WTC11 (cell line): ENCODE results near the gene SPNS1. TPM values are rescaled to one million over a fixed set of nuclear protein-coding genes. Genes with fewer than 3 reads are reported as not detected.

Source experiments
- ATAC-seq: fragments of 200-7000 bp; cut with Tn5 transposase; 2 replicates; pipeline ENCODE4 v1.10.0; 2021; ENCODE audit warnings: mild to moderate bottlenecking, moderate library complexity
- CTCF ChIA-PET: fragments of 300-600 bp; sonication (Branson Sonifier 250); formaldehyde crosslinking; loops from one replicate; lab custom pipeline; 2021; ENCODE audit warnings: antibody characterized with exemption; lab: Charles Lee
- POLR2A ChIA-PET: fragments of 350-600 bp; sonication (Branson Sonifier 250); formaldehyde crosslinking; loops from one replicate; lab custom pipeline; 2021; ENCODE audit warnings: antibody characterized with exemption; lab: Charles Lee
- DNase-seq: peaks from one replicate; pipeline ENCODE4 v3.0.0; 2021; ENCODE audit warnings: low spot score
- H3K27ac Mint-ChIP-seq: 2 replicates; pipeline ENCODE4 v1.8.0; 2021; ENCODE audit warnings: mixed read lengths
- H3K27me3 Mint-ChIP-seq: 2 replicates; pipeline ENCODE4 v1.8.0; 2021; ENCODE audit warnings: low read depth, mild to moderate bottlenecking, moderate library complexity, mixed read lengths
- H3K36me3 Mint-ChIP-seq: 2 replicates; pipeline ENCODE4 v1.8.0; 2021; ENCODE audit warnings: mixed read lengths
- H3K4me1 Mint-ChIP-seq: 2 replicates; pipeline ENCODE4 v1.8.0; 2022; ENCODE audit warnings: mixed read lengths
- H3K4me3 Mint-ChIP-seq: 2 replicates; pipeline ENCODE4 v1.8.0; 2021; ENCODE audit warnings: mild to moderate bottlenecking, moderate library complexity, mixed read lengths
- H3K9me3 Mint-ChIP-seq: 2 replicates; pipeline ENCODE4 v1.8.0; 2021; ENCODE audit warnings: mixed read lengths
- CBFB ChIP-seq: sonication (generic); formaldehyde crosslinking; IDR thresholded peaks from 2 replicates; pipeline ENCODE4 v1.8.1; 2022; ENCODE audit warnings: mild to moderate bottlenecking, low read depth, missing genetic modification reagents
- MXD4 ChIP-seq: fragments of 250-450 bp; sonication (Bioruptor Pico); IDR thresholded peaks from 2 replicates; pipeline ENCODE4 v1.8.0; 2021; ENCODE audit warnings: mild to moderate bottlenecking, moderate library complexity, borderline replicate concordance
- NFATC4 ChIP-seq: fragments of 250-450 bp; sonication (Bioruptor Pico); IDR thresholded peaks from 2 replicates; pipeline ENCODE4 v1.9.0; 2021; ENCODE audit warnings: mild to moderate bottlenecking
- NFE2L1 ChIP-seq: sonication (generic); formaldehyde crosslinking; IDR thresholded peaks from 2 replicates; pipeline ENCODE4 v1.8.1; 2023; ENCODE audit warnings: missing genetic modification reagents
- PRRX2 ChIP-seq: fragments of 250-450 bp; sonication (Bioruptor Pico); IDR thresholded peaks from 2 replicates; pipeline ENCODE4 v1.8.0; 2021; ENCODE audit warnings: mild to moderate bottlenecking
- SP1 ChIP-seq: sonication (generic); formaldehyde crosslinking; conservative IDR thresholded peaks from 2 replicates; pipeline ENCODE4 v1.8.1; 2022; ENCODE audit warnings: missing genetic modification reagents
- TEAD4 ChIP-seq: sonication (generic); formaldehyde crosslinking; IDR thresholded peaks from 2 replicates; pipeline ENCODE4 v1.8.0; 2022; ENCODE audit warnings: mild to moderate bottlenecking, missing genetic modification reagents
- TP53 ChIP-seq: sonication (generic); formaldehyde crosslinking; IDR thresholded peaks from 2 replicates; pipeline ENCODE4 v1.8.1; 2023; ENCODE audit warnings: mild to moderate bottlenecking, missing genetic modification reagents
- ZBTB21 ChIP-seq: sonication (generic); formaldehyde crosslinking; IDR thresholded peaks from 2 replicates; pipeline ENCODE4 v1.8.1; 2023; ENCODE audit warnings: mild to moderate bottlenecking, missing genetic modification reagents, borderline replicate concordance
- total RNA-seq: library from RNA; stranded (reverse); gene quantifications from 3 replicates; pipeline ENCODE4 v1.2.3, GENCODE V29; 2021
- TF ChIP-seq, protein P1 (sequence below): fragments of 250-450 bp; sonication (Bioruptor Pico); IDR thresholded peaks from 2 replicates; pipeline ENCODE4 v2.1.2; 2022; ENCODE audit warnings: mild to moderate bottlenecking, moderate library complexity
- TF ChIP-seq, protein P2 (sequence below): sonication (generic); formaldehyde crosslinking; IDR thresholded peaks from 2 replicates; pipeline ENCODE4 v1.8.0; 2023; ENCODE audit warnings: missing genetic modification reagents, mild to moderate bottlenecking, borderline replicate concordance
- TF ChIP-seq, protein P3 (sequence below): sonication (generic); formaldehyde crosslinking; IDR thresholded peaks from 2 replicates; pipeline ENCODE4 v1.8.0; 2022; ENCODE audit warnings: missing genetic modification reagents
- TF ChIP-seq, protein P4 (sequence below): sonication (generic); formaldehyde crosslinking; IDR thresholded peaks from 2 replicates; pipeline ENCODE4 v1.8.1; 2022; ENCODE audit warnings: missing genetic modification reagents, borderline replicate concordance
- TF ChIP-seq, protein P5 (sequence below): sonication (generic); formaldehyde crosslinking; IDR thresholded peaks from 2 replicates; pipeline ENCODE4 v1.8.0; 2022; ENCODE audit warnings: mild to moderate bottlenecking, missing genetic modification reagents
- TF ChIP-seq, protein P6 (sequence below): sonication (generic); formaldehyde crosslinking; IDR thresholded peaks from 2 replicates; pipeline ENCODE4 v1.8.1; 2023; ENCODE audit warnings: mild to moderate bottlenecking, missing genetic modification reagents, moderate library complexity
- TF ChIP-seq, protein P7 (sequence below): sonication (generic); formaldehyde crosslinking; IDR thresholded peaks from 2 replicates; pipeline ENCODE4 v1.8.0; 2022; ENCODE audit warnings: mild to moderate bottlenecking, missing genetic modification reagents

Gene SPNS1
- total RNA-seq, 1 experiment from 2014 or later, result 64.4 TPM

DNA sequence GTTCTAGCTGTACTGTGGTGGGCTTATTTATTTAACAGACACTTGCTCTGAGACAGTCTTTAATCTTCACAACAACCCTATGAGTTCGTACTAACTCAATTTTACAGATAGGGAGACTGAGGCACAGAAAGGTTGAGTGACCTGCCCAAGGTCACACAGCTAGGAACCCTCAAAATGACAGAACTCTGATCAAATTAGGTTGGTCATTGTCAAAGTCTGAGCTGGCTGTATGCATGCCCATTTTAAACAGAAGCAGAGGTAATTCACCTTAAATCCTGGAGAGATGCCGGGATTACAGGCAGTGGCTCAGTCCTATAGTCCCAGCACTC, 35.2 kb downstream of the SPNS1 start (continued):
- TF ChIP-seq, protein P1, sequence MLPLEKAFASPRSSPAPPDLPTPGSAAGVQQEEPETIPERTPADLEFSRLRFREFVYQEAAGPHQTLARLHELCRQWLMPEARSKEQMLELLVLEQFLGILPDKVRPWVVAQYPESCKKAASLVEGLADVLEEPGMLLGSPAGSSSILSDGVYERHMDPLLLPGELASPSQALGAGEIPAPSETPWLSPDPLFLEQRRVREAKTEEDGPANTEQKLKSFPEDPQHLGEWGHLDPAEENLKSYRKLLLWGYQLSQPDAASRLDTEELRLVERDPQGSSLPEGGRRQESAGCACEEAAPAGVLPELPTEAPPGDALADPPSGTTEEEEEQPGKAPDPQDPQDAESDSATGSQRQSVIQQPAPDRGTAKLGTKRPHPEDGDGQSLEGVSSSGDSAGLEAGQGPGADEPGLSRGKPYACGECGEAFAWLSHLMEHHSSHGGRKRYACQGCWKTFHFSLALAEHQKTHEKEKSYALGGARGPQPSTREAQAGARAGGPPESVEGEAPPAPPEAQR (CRISPR knock-in tag), result no peak
- TF ChIP-seq SP1 (CRISPR knock-in tag), result no peak
- TF ChIP-seq, all 79 proteins: peak for 0

DNA sequence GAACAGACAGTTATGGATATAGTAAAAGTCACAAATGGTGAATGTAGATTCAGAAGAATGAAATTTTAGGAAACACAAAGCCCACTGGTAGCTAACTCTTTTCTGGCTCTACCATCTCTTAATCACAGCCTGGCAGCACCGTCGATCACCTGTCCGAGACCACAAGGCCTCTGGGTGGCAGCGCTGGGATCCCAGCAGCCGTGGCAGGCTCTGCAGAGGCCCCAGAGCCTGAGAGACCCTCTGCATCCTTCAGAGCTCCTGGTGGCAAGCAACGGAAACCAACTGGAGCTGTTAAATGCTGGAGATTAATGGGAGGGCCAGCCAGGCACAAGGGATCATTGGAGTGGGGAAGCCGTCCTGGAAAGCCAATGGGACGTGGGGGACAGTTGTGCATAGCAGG, 36.5 kb downstream of the SPNS1 start:
- CTCF ChIA-PET, result interaction anchor here (0.6 to 2.4 kb wide), 9 partner anchors 10 to 147 kb away, joined by 3 to 15 read pairs (median 6); partner anchors contain the start of genes LAT, SH2B1 and SPNS1
- Mint-ChIP-seq H3K4me1 (no peaks in the 10 kb centered on the region), H3K27ac (no peak overlapping the region), H3K27me3 (no peaks in the 10 kb centered on the region), H3K9me3 (no peaks in the 10 kb centered on the region), H3K4me3 (no peak overlapping the region), H3K36me3 (no peaks in the 10 kb centered on the region)
- ATAC-seq, result peak; percentile 90
- POLR2A ChIA-PET, result no interaction called here
- peak; percentile 58 for DNase-seq
- TF ChIP-seq MXD4 (CRISPR knock-in tag) (no peak), NFATC4 (no peak), ZBTB21 (CRISPR knock-in tag) (no peak), TP53 (CRISPR knock-in tag) (no peak), CBFB (no peak), PRRX2 (no peak), TEAD4 (CRISPR knock-in tag) (no peak), NFE2L1 (no peak)
- TF ChIP-seq, protein P2, sequence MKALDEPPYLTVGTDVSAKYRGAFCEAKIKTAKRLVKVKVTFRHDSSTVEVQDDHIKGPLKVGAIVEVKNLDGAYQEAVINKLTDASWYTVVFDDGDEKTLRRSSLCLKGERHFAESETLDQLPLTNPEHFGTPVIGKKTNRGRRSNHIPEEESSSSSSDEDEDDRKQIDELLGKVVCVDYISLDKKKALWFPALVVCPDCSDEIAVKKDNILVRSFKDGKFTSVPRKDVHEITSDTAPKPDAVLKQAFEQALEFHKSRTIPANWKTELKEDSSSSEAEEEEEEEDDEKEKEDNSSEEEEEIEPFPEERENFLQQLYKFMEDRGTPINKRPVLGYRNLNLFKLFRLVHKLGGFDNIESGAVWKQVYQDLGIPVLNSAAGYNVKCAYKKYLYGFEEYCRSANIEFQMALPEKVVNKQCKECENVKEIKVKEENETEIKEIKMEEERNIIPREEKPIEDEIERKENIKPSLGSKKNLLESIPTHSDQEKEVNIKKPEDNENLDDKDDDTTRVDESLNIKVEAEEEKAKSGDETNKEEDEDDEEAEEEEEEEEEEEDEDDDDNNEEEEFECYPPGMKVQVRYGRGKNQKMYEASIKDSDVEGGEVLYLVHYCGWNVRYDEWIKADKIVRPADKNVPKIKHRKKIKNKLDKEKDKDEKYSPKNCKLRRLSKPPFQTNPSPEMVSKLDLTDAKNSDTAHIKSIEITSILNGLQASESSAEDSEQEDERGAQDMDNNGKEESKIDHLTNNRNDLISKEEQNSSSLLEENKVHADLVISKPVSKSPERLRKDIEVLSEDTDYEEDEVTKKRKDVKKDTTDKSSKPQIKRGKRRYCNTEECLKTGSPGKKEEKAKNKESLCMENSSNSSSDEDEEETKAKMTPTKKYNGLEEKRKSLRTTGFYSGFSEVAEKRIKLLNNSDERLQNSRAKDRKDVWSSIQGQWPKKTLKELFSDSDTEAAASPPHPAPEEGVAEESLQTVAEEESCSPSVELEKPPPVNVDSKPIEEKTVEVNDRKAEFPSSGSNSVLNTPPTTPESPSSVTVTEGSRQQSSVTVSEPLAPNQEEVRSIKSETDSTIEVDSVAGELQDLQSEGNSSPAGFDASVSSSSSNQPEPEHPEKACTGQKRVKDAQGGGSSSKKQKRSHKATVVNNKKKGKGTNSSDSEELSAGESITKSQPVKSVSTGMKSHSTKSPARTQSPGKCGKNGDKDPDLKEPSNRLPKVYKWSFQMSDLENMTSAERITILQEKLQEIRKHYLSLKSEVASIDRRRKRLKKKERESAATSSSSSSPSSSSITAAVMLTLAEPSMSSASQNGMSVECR (CRISPR knock-in tag), result no peak
- TF ChIP-seq, protein P3, sequence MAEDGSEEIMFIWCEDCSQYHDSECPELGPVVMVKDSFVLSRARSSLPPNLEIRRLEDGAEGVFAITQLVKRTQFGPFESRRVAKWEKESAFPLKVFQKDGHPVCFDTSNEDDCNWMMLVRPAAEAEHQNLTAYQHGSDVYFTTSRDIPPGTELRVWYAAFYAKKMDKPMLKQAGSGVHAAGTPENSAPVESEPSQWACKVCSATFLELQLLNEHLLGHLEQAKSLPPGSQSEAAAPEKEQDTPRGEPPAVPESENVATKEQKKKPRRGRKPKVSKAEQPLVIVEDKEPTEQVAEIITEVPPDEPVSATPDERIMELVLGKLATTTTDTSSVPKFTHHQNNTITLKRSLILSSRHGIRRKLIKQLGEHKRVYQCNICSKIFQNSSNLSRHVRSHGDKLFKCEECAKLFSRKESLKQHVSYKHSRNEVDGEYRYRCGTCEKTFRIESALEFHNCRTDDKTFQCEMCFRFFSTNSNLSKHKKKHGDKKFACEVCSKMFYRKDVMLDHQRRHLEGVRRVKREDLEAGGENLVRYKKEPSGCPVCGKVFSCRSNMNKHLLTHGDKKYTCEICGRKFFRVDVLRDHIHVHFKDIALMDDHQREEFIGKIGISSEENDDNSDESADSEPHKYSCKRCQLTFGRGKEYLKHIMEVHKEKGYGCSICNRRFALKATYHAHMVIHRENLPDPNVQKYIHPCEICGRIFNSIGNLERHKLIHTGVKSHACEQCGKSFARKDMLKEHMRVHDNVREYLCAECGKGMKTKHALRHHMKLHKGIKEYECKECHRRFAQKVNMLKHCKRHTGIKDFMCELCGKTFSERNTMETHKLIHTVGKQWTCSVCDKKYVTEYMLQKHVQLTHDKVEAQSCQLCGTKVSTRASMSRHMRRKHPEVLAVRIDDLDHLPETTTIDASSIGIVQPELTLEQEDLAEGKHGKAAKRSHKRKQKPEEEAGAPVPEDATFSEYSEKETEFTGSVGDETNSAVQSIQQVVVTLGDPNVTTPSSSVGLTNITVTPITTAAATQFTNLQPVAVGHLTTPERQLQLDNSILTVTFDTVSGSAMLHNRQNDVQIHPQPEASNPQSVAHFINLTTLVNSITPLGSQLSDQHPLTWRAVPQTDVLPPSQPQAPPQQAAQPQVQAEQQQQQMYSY (CRISPR knock-in tag), result no peak
- TF ChIP-seq, protein P4, sequence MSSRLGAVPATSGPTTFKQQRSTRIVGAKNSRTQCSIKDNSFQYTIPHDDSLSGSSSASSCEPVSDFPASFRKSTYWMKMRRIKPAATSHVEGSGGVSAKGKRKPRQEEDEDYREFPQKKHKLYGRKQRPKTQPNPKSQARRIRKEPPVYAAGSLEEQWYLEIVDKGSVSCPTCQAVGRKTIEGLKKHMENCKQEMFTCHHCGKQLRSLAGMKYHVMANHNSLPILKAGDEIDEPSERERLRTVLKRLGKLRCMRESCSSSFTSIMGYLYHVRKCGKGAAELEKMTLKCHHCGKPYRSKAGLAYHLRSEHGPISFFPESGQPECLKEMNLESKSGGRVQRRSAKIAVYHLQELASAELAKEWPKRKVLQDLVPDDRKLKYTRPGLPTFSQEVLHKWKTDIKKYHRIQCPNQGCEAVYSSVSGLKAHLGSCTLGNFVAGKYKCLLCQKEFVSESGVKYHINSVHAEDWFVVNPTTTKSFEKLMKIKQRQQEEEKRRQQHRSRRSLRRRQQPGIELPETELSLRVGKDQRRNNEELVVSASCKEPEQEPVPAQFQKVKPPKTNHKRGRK (CRISPR knock-in tag), result no peak
- TF ChIP-seq, protein P5, sequence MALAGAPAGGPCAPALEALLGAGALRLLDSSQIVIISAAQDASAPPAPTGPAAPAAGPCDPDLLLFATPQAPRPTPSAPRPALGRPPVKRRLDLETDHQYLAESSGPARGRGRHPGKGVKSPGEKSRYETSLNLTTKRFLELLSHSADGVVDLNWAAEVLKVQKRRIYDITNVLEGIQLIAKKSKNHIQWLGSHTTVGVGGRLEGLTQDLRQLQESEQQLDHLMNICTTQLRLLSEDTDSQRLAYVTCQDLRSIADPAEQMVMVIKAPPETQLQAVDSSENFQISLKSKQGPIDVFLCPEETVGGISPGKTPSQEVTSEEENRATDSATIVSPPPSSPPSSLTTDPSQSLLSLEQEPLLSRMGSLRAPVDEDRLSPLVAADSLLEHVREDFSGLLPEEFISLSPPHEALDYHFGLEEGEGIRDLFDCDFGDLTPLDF (CRISPR knock-in tag), result no peak
- TF ChIP-seq, protein P6, sequence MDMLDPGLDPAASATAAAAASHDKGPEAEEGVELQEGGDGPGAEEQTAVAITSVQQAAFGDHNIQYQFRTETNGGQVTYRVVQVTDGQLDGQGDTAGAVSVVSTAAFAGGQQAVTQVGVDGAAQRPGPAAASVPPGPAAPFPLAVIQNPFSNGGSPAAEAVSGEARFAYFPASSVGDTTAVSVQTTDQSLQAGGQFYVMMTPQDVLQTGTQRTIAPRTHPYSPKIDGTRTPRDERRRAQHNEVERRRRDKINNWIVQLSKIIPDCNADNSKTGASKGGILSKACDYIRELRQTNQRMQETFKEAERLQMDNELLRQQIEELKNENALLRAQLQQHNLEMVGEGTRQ (CRISPR knock-in tag), result no peak
- TF ChIP-seq, protein P7, sequence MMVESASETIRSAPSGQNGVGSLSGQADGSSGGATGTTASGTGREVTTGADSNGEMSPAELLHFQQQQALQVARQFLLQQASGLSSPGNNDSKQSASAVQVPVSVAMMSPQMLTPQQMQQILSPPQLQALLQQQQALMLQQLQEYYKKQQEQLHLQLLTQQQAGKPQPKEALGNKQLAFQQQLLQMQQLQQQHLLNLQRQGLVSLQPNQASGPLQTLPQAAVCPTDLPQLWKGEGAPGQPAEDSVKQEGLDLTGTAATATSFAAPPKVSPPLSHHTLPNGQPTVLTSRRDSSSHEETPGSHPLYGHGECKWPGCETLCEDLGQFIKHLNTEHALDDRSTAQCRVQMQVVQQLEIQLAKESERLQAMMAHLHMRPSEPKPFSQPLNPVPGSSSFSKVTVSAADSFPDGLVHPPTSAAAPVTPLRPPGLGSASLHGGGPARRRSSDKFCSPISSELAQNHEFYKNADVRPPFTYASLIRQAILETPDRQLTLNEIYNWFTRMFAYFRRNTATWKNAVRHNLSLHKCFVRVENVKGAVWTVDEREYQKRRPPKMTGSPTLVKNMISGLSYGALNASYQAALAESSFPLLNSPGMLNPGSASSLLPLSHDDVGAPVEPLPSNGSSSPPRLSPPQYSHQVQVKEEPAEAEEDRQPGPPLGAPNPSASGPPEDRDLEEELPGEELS, result no peak
